ENCODE data around the gene MYCBPAP. TPM values are rescaled to one million over a fixed set of nuclear protein-coding genes. Genes with fewer than 3 reads are reported as not detected.

MYCBPAP gene
- total RNA-seq, 1 experiment from 2014 or later: 1.9 TPM

GRCh38 chr17:50527155-50527762, 19.0 kb downstream of the MYCBPAP start:
- no peak for TF ChIP-seq EZH2phosphoT487 (IDR thresholded peaks at IDR 0.05; ENCODE audit: borderline replicate concordance, low read length)
- TF ChIP-seq, protein P1, sequence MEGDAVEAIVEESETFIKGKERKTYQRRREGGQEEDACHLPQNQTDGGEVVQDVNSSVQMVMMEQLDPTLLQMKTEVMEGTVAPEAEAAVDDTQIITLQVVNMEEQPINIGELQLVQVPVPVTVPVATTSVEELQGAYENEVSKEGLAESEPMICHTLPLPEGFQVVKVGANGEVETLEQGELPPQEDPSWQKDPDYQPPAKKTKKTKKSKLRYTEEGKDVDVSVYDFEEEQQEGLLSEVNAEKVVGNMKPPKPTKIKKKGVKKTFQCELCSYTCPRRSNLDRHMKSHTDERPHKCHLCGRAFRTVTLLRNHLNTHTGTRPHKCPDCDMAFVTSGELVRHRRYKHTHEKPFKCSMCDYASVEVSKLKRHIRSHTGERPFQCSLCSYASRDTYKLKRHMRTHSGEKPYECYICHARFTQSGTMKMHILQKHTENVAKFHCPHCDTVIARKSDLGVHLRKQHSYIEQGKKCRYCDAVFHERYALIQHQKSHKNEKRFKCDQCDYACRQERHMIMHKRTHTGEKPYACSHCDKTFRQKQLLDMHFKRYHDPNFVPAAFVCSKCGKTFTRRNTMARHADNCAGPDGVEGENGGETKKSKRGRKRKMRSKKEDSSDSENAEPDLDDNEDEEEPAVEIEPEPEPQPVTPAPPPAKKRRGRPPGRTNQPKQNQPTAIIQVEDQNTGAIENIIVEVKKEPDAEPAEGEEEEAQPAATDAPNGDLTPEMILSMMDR (conservative IDR thresholded peaks at IDR 0.05; ENCODE audit: low read depth, low read length): no peak
- no peak for TF ChIP-seq EZH2 (IDR thresholded peaks at IDR 0.05; ENCODE audit: low read length, unreplicated experiment)

GRCh38 chr17:50527949-50528474, 19.8 kb downstream of the MYCBPAP start:
- Histone ChIP-seq H3K9me2 (replicated peaks; ENCODE audit: low read length) (no peaks in the 10 kb centered on the region), H3K9me3 (ENCODE audit: low read length) (no peaks in the 10 kb centered on the region), H3K4me3 (ENCODE audit: low read length) (no peak overlapping the region), H3K4me1 (ENCODE audit: insufficient read depth, low read length) (peaks cover 11% of the 10 kb centered on the region), H3K27me3 (ENCODE audit: low read length) (no peaks in the 10 kb centered on the region), H3K4me2 (ENCODE audit: low read length) (no peak overlapping the region), H3K36me3 (ENCODE audit: low read depth, low read length) (no peaks in the 10 kb centered on the region), H3K27ac (ENCODE audit: low read length) (no peak overlapping the region), H2AFZ (ENCODE audit: low read length) (no peak overlapping the region), H3K79me2 (ENCODE audit: low read length) (peaks cover 5% of the 10 kb centered on the region), H4K20me1 (ENCODE audit: low read length) (no peaks in the 10 kb centered on the region), H3F3A (ENCODE audit: low read length, unreplicated experiment) (no peaks in the 10 kb centered on the region), H3K9ac (ENCODE audit: low read length) (no peak overlapping the region)
- intact Hi-C loops (cut with micrococcal nuclease): no loop called here
- DNase-seq (no peak), ATAC-seq (no peak)
- ChIA-PET POLR2A (ENCODE audit: unreplicated experiment) (no interaction called here), CTCF (no interaction called here)
- BruUV-seq (replicated peaks): no TSS peak
- TF ChIP-seq EZH2 (IDR thresholded peaks at IDR 0.05; ENCODE audit: low read length, unreplicated experiment) (no peak), EZH2phosphoT487 (IDR thresholded peaks at IDR 0.05; ENCODE audit: borderline replicate concordance, low read length) (no peak)
- TF ChIP-seq, protein P1 (conservative IDR thresholded peaks at IDR 0.05; ENCODE audit: low read depth, low read length): no peak

More at GRCh38 chr17:50527155-50527762, 19.0 kb downstream of the MYCBPAP start:
- Histone ChIP-seq H3K27me3 (ENCODE audit: low read length) (no peaks in the 10 kb centered on the region), H3K9ac (ENCODE audit: low read length) (no peak overlapping the region), H3K4me2 (ENCODE audit: low read length) (no peak overlapping the region), H3K4me3 (ENCODE audit: low read length) (no peak overlapping the region), H4K20me1 (ENCODE audit: low read length) (no peaks in the 10 kb centered on the region), H3K79me2 (ENCODE audit: low read length) (no peaks in the 10 kb centered on the region), H3K9me3 (ENCODE audit: low read length) (no peaks in the 10 kb centered on the region), H3K4me1 (ENCODE audit: insufficient read depth, low read length) (peaks cover 9% of the 10 kb centered on the region), H3K9me2 (replicated peaks; ENCODE audit: low read length) (no peaks in the 10 kb centered on the region), H3K27ac (ENCODE audit: low read length) (no peak overlapping the region), H3F3A (ENCODE audit: low read length, unreplicated experiment) (no peaks in the 10 kb centered on the region), H2AFZ (ENCODE audit: low read length) (no peak overlapping the region), H3K36me3 (ENCODE audit: low read depth, low read length) (no peaks in the 10 kb centered on the region)
- no TSS peak for BruUV-seq (replicated peaks)
- ChIA-PET CTCF (interaction anchor here (0.7 kb wide), 1 partner anchor 313 kb away, joined by 3 read pairs; no protein-coding TSS in a partner anchor), POLR2A (ENCODE audit: unreplicated experiment) (no interaction called here)
- DNase-seq: no peak
- no peak for ATAC-seq
- intact Hi-C loops (cut with micrococcal nuclease): no loop called here

DNA sequence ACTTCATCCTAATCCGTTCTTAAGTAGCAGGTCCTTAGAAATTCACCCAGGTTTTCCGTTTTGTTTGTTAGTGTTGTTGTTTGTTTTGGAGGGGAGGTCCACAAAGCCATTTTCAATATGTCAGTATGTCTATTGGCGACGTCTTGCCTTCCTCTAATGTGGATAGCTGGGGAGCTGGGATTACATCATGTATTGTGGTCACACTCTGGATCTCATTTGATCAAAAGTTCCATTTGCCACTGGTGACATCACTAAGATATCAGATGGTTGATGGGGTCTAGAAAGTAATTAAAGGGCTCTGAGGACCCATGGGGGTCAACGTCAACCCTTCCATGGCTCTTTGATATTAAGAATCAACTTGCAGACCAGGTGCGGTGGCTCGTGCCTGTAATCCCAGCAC, 21.6 kb downstream of the MYCBPAP start:
- Histone ChIP-seq H3K4me2 (ENCODE audit: low read length) (no peak overlapping the region), H2AFZ (ENCODE audit: low read length) (no peak overlapping the region), H3K79me2 (ENCODE audit: low read length) (peaks cover 17% of the 10 kb centered on the region), H3K4me1 (ENCODE audit: insufficient read depth, low read length) (peaks cover 29% of the 10 kb centered on the region), H3K4me3 (ENCODE audit: low read length) (no peak overlapping the region), H3K27me3 (ENCODE audit: low read length) (no peaks in the 10 kb centered on the region), H3F3A (ENCODE audit: low read length, unreplicated experiment) (no peaks in the 10 kb centered on the region), H4K20me1 (ENCODE audit: low read length) (no peaks in the 10 kb centered on the region), H3K36me3 (ENCODE audit: low read depth, low read length) (no peaks in the 10 kb centered on the region), H3K27ac (ENCODE audit: low read length) (no peak overlapping the region), H3K9me2 (replicated peaks; ENCODE audit: low read length) (no peaks in the 10 kb centered on the region), H3K9ac (ENCODE audit: low read length) (no peak overlapping the region), H3K9me3 (ENCODE audit: low read length) (no peaks in the 10 kb centered on the region)
- ChIA-PET POLR2A (ENCODE audit: unreplicated experiment) (no interaction called here), CTCF (no interaction called here)
- TF ChIP-seq EZH2phosphoT487 (IDR thresholded peaks at IDR 0.05; ENCODE audit: borderline replicate concordance, low read length) (no peak), EZH2 (IDR thresholded peaks at IDR 0.05; ENCODE audit: low read length, unreplicated experiment) (no peak)
- TF ChIP-seq, protein P1 (conservative IDR thresholded peaks at IDR 0.05; ENCODE audit: low read depth, low read length): no peak
- no TSS peak for BruUV-seq (replicated peaks)
- no peak for DNase-seq
- intact Hi-C loops (cut with micrococcal nuclease): no loop called here
- no peak for ATAC-seq

Measured in PC-3 (cell line).